ENCODE measurements around the gene AGMO. TPM values are rescaled to one million over a fixed set of nuclear protein-coding genes. Genes with fewer than 3 reads are reported as not detected.

AGMO gene
- polyA plus RNA-seq, 1 donor (not counting 4 experiments of a cell fraction or from before 2014, with no cell fraction given): not detected

DNA sequence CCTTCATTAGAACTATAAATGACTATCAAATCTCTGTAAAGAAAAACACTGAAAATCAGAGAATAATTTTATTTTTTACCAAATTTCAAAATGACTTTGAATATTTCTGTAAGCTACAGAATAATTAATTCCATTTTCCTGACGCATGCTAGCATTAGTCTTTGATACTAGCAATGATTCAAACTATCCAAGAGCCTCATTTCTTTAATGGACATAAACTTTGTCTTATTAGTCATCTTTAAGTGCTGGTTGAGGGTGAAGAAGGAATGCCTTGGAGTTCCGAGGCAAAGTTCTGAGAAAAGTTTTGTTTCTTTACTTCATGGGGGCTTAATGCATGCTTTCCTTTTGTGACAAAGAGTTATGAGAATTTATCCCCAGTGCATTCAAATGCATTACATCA lies 137.3 kb downstream of the AGMO start:
- Histone ChIP-seq H3K4me1 (ENCODE audit: control insufficient read depth, extremely low read depth, insufficient read depth, low read length) (no peaks in the 10 kb centered on the region), H3K4me3 (ENCODE audit: control insufficient read depth in 2 of 3, extremely low read depth in 1 of 3, insufficient read depth in 2 of 3, low read depth in 1 of 3, low read length in 3 of 3) (no peak overlapping the region), H3K9ac (ENCODE audit: control insufficient read depth, extremely low read depth, insufficient read depth, low read length) (no peak overlapping the region), H3K79me2 (ENCODE audit: control insufficient read depth, insufficient read depth, low read length) (no peaks in the 10 kb centered on the region), H3K9me1 (ENCODE audit: control insufficient read depth, extremely low read depth, insufficient read depth, low read length) (no peaks in the 10 kb centered on the region), H3K4me2 (ENCODE audit: control insufficient read depth, extremely low read depth, insufficient read depth, low read depth, low read length) (no peak overlapping the region), H4K20me1 (ENCODE audit: control insufficient read depth, extremely low read depth, insufficient read depth, low read length) (no peaks in the 10 kb centered on the region), H3K36me3 (ENCODE audit: control insufficient read depth in 2 of 2, extremely low read depth in 1 of 2, insufficient read depth in 2 of 2, low read length in 2 of 2) (no peaks in the 10 kb centered on the region), H3K9me3 (ENCODE audit: control insufficient read depth, low read depth, low read length) (no peaks in the 10 kb centered on the region), H2AFZ (ENCODE audit: control insufficient read depth, low read length) (no peak overlapping the region), H3K27me3 (ENCODE audit: control insufficient read depth, extremely low read depth, insufficient read depth, low read length) (no peaks in the 10 kb centered on the region), H3K27ac (ENCODE audit: control insufficient read depth, insufficient read depth, low read length) (no peak overlapping the region)
- TF ChIP-seq CTCF (optimal IDR thresholded peaks at IDR 0.05 in 1 of 3, IDR thresholded peaks at IDR 0.05 in 1 of 3, conservative IDR thresholded peaks at IDR 0.05 in 1 of 3; ENCODE audit: extremely low read depth in 1 of 3, insufficient read depth in 2 of 3, low read length in 3 of 3) (no peak), EZH2 (IDR thresholded peaks at IDR 0.05; ENCODE audit: low read length) (no peak)
- DNase-seq (ENCODE audit: low read depth, low spot score): no peak
- dilution Hi-C loops (cut with MboI; ENCODE audit: extremely low pct_ligation_motif_present, low sequenced_read_pairs): no loop called here
- FAIRE-seq: no peak

GRCh38 chr7:15419596-15419995 lies 142.2 kb downstream of the AGMO start:
- no peak overlapping the region for H3K27ac ChIP-seq (ENCODE audit: control insufficient read depth, insufficient read depth, low read length)
- no peak overlapping the region for H3K4me2 ChIP-seq (ENCODE audit: control insufficient read depth, extremely low read depth, insufficient read depth, low read depth, low read length)
- no peaks in the 10 kb centered on the region for H3K79me2 ChIP-seq (ENCODE audit: control insufficient read depth, insufficient read depth, low read length)
- no peaks in the 10 kb centered on the region for H3K9me1 ChIP-seq (ENCODE audit: control insufficient read depth, extremely low read depth, insufficient read depth, low read length)
- no peak overlapping the region for H3K4me3 ChIP-seq (ENCODE audit: control insufficient read depth in 2 of 3, extremely low read depth in 1 of 3, insufficient read depth in 2 of 3, low read depth in 1 of 3, low read length in 3 of 3)
- H4K20me1 ChIP-seq (ENCODE audit: control insufficient read depth, extremely low read depth, insufficient read depth, low read length): no peaks in the 10 kb centered on the region
- H2AFZ ChIP-seq (ENCODE audit: control insufficient read depth, low read length): no peak overlapping the region
- H3K9me3 ChIP-seq (ENCODE audit: control insufficient read depth, low read depth, low read length): no peaks in the 10 kb centered on the region
- H3K27me3 ChIP-seq (ENCODE audit: control insufficient read depth, extremely low read depth, insufficient read depth, low read length): no peaks in the 10 kb centered on the region
- dilution Hi-C loops (cut with MboI; ENCODE audit: extremely low pct_ligation_motif_present, low sequenced_read_pairs): no loop called here
- no peak for DNase-seq (ENCODE audit: low read depth, low spot score)
- H3K4me1 ChIP-seq (ENCODE audit: control insufficient read depth, extremely low read depth, insufficient read depth, low read length): no peaks in the 10 kb centered on the region
- TF ChIP-seq CTCF (optimal IDR thresholded peaks at IDR 0.05 in 1 of 3, IDR thresholded peaks at IDR 0.05 in 1 of 3, conservative IDR thresholded peaks at IDR 0.05 in 1 of 3; ENCODE audit: extremely low read depth in 1 of 3, insufficient read depth in 2 of 3, low read length in 3 of 3) (no peak), EZH2 (IDR thresholded peaks at IDR 0.05; ENCODE audit: low read length) (no peak)
- H3K36me3 ChIP-seq (ENCODE audit: control insufficient read depth in 2 of 2, extremely low read depth in 1 of 2, insufficient read depth in 2 of 2, low read length in 2 of 2): no peaks in the 10 kb centered on the region
- no peak for FAIRE-seq
- no peak overlapping the region for H3K9ac ChIP-seq (ENCODE audit: control insufficient read depth, extremely low read depth, insufficient read depth, low read length)

All from keratinocyte (primary cell).